Measurements from ENCODE around the gene KYNU.
A peak's percentile ranks its signal among the peaks of the same experiment; 100 is the strongest.

Gene KYNU

DNA sequence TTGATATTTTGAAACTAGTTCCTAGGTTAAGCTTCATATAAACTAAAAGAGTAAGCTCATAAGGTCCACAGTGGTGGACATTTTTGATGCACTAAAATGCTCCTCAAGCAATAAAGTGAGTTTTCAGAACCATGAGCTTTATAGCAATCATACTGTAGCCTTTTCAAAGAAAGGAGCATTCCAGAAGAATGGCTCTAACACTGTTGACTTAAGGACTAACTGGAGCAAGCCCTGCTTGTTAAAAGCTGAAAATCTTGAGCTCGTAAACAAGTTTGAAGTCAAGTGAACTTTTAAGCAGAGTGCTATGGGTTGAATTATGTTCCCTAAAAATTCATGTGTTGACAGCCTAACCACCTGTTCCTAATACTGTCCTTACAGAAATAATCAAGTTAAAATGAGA is 38.0 kb downstream of the KYNU start:
- Histone ChIP-seq H3K4me2 (ENCODE audit: low read length) (peak overlapping the region; percentile 55), H3K9me2 (replicated peaks; ENCODE audit: control insufficient read depth, low read length) (no peaks in the 10 kb centered on the region), H3K27ac (ENCODE audit: low read depth, low read length) (peak overlapping the region; percentile 32; the same call in 1 of the 2 replicates), H3K36me3 (ENCODE audit: control insufficient read depth, low read length) (peaks cover 3% of the 10 kb centered on the region; the same call in 1 of the 2 replicates), H3K79me2 (ENCODE audit: control insufficient read depth, low read length) (no peaks in the 10 kb centered on the region; the same call in 1 of the 2 replicates), H3F3A (ENCODE audit: control insufficient read depth, insufficient read depth) (no peaks in the 10 kb centered on the region), H4K20me1 (ENCODE audit: control insufficient read depth, insufficient read depth, low read depth, low read length) (no peaks in the 10 kb centered on the region), H3K4me3 (ENCODE audit: low read length) (peak overlapping the region; percentile 38), H3K4me1 (ENCODE audit: control insufficient read depth, low read length) (peaks cover 18% of the 10 kb centered on the region), H3K9me3 (ENCODE audit: control insufficient read depth, insufficient read depth, low read length) (peaks cover 10% of the 10 kb centered on the region; the same call in 1 of the 2 replicates), H3K27me3 (ENCODE audit: control insufficient read depth, low read length) (no peaks in the 10 kb centered on the region)
- no peak for TF ChIP-seq EZH2phosphoT487 (IDR thresholded peaks at IDR 0.05; ENCODE audit: borderline replicate concordance, low read length)
- no peak for TF ChIP-seq CTCF (IDR thresholded peaks at IDR 0.05; ENCODE audit: low read depth, low read length, poor library complexity, severe bottlenecking)

DNA sequence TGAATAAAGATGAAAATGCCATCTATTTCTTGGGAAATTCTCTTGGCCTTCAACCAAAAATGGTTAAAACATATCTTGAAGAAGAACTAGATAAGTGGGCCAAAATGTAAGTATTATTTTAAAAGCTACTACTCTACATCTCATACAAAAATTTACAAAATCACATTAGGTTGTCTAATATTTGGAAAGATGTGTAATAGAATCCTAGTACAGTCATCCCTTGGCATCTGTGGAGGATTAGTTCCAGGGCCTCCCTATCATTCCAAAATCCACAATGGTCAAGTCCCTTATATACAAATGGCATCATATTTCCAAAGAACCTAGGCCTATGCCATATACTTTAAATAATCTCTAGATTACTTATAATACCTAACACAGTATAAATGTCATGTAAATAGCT is 41.2 kb downstream of the KYNU start:
- Histone ChIP-seq H3K9me2 (replicated peaks; ENCODE audit: control insufficient read depth, low read length) (no peaks in the 10 kb centered on the region), H3K9me3 (ENCODE audit: control insufficient read depth, insufficient read depth, low read length) (peaks cover 7% of the 10 kb centered on the region; the same call in 1 of the 2 replicates), H3K4me2 (ENCODE audit: low read length) (no peak overlapping the region), H3K4me1 (ENCODE audit: control insufficient read depth, low read length) (peaks cover 18% of the 10 kb centered on the region), H4K20me1 (ENCODE audit: control insufficient read depth, insufficient read depth, low read depth, low read length) (no peaks in the 10 kb centered on the region), H3K27me3 (ENCODE audit: control insufficient read depth, low read length) (no peaks in the 10 kb centered on the region), H3K79me2 (ENCODE audit: control insufficient read depth, low read length) (no peaks in the 10 kb centered on the region; the same call in 1 of the 2 replicates), H3K4me3 (ENCODE audit: low read length) (no peak overlapping the region), H3K36me3 (ENCODE audit: control insufficient read depth, low read length) (peaks cover 3% of the 10 kb centered on the region; the same call in 1 of the 2 replicates), H3F3A (ENCODE audit: control insufficient read depth, insufficient read depth) (no peaks in the 10 kb centered on the region), H3K27ac (ENCODE audit: low read depth, low read length) (no peak overlapping the region)
- no peak for TF ChIP-seq EZH2phosphoT487 (IDR thresholded peaks at IDR 0.05; ENCODE audit: borderline replicate concordance, low read length)
- no peak for TF ChIP-seq CTCF (IDR thresholded peaks at IDR 0.05; ENCODE audit: low read depth, low read length, poor library complexity, severe bottlenecking)

DNA sequence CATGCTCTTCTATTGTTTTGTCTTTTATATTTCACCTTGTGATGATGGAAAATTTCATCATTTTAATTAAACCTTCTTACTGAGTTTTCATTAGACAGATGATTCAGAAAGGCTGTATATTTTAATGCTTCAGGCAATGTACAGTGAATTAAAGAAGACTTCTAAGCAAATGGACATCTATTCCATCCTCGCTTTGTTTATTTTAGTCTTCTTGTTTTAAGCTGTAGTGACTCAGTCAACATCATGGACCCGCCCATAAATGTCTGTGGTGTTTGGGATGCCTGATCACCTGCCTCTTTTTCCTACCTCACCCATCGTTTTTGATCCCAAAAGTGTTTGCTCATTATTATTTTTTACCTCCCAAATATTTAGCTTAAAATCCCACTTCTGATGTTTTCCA is 43.1 kb downstream of the KYNU start:
- TF ChIP-seq EZH2phosphoT487 (IDR thresholded peaks at IDR 0.05; ENCODE audit: borderline replicate concordance, low read length): no peak
- no peak for TF ChIP-seq CTCF (IDR thresholded peaks at IDR 0.05; ENCODE audit: low read depth, low read length, poor library complexity, severe bottlenecking)

More for the DNA sequence above, 43.1 kb downstream of the KYNU start:
- no peak overlapping the region for H3K4me3 ChIP-seq (ENCODE audit: low read length)
- peaks cover 3% of the 10 kb centered on the region for H3K4me1 ChIP-seq (ENCODE audit: control insufficient read depth, low read length)
- H3K79me2 ChIP-seq (ENCODE audit: control insufficient read depth, low read length): no peaks in the 10 kb centered on the region
- H3K4me2 ChIP-seq (ENCODE audit: low read length): no peak overlapping the region
- no peaks in the 10 kb centered on the region for H3K9me3 ChIP-seq (ENCODE audit: control insufficient read depth, insufficient read depth, low read length)
- H3K9me2 ChIP-seq (replicated peaks; ENCODE audit: control insufficient read depth, low read length): no peaks in the 10 kb centered on the region
- H3K27me3 ChIP-seq (ENCODE audit: control insufficient read depth, low read length): no peaks in the 10 kb centered on the region
- H4K20me1 ChIP-seq (ENCODE audit: control insufficient read depth, insufficient read depth, low read depth, low read length): no peaks in the 10 kb centered on the region
- H3F3A ChIP-seq (ENCODE audit: control insufficient read depth, insufficient read depth): no peaks in the 10 kb centered on the region
- no peaks in the 10 kb centered on the region for H3K36me3 ChIP-seq (ENCODE audit: control insufficient read depth, low read length)
- no peak overlapping the region for H3K27ac ChIP-seq (ENCODE audit: low read depth, low read length)
